Cardiac muscle cell (in vitro differentiated cells and primary cell): ENCODE data around the gene MAP4K3. TPM values are rescaled to one million over a fixed set of nuclear protein-coding genes. Genes with fewer than 3 reads are reported as not detected.
"Not testable (repeated sequence)": the region's sequence is repeated elsewhere in the genome, so short reads cannot be mapped to it uniquely, and the experiment has no call there.

Experiments
- DNase-seq, 2 donors: peaks; one replicate each; pipeline versions ENCODE4 v3.0.0 to v3.0.0-alpha.2; 2010 to 2017; ENCODE audit warnings: low read depth in 1 of 2, low spot score in 1 of 2
- H3K27ac ChIP-seq: fragments of 200-600 bp; sonication (generic); 2 replicates; pipeline ENCODE4 v1.5.1; 2016
- H3K27me3 ChIP-seq: fragments of 200-600 bp; sonication (generic); 2 replicates; pipeline ENCODE4 v1.6.0; 2016; ENCODE audit warnings: control low read depth
- H3K36me3 ChIP-seq: fragments of 200-600 bp; sonication (generic); 2 replicates; pipeline ENCODE4 v1.5.1; 2016; ENCODE audit warnings: control low read depth
- H3K4me1 ChIP-seq: fragments of 200-600 bp; sonication (generic); 2 replicates; pipeline ENCODE4 v1.8.1; 2017; ENCODE audit warnings: low read depth, mild to moderate bottlenecking, mixed run types
- H3K4me3 ChIP-seq: fragments of 200-600 bp; sonication (generic); 2 replicates; pipeline ENCODE4 v1.5.1; 2016; ENCODE audit warnings: mild to moderate bottlenecking
- H3K9me3 ChIP-seq: fragments of 200-600 bp; sonication (generic); 2 replicates; pipeline ENCODE4 v1.5.1; 2017; ENCODE audit warnings: low read depth, mild to moderate bottlenecking, control low read depth
- CTCF ChIP-seq: IDR thresholded peaks from 2 replicates; pipeline ENCODE4 v1.5.1; 2012; ENCODE audit warnings: low read depth, mild to moderate bottlenecking, low read length
- polyA plus RNA-seq: library from polyadenylated mRNA; unstranded; fragments of >200 nt; fragmentation: Nextera tagmentation; extraction: Ambion mirVana; gene quantifications from 2 replicates; pipeline ENCODE4 v1.2.1, GENCODE V29; 2016
- total RNA-seq: library from RNA; depleted of rRNA; stranded (reverse); fragments of >200 nt; gene quantifications from 2 replicates; pipeline ENCODE4 v1.2.3, GENCODE V29; 2016

The MAP4K3 gene
- total and polyA plus RNA-seq, 2 experiments from 2014 or later: 34.6 to 56.7 TPM

GRCh38 chr2:39256040-39256439 lies 181.0 kb downstream of the MAP4K3 start:
- H3K4me1 ChIP-seq: no peaks in the 10 kb centered on the region
- TF ChIP-seq CTCF: no peak
- DNase-seq: no peak
- H3K27ac ChIP-seq: no peak overlapping the region
- H3K27me3 ChIP-seq: no peaks in the 10 kb centered on the region
- no peaks in the 10 kb centered on the region for H3K9me3 ChIP-seq
- peaks cover 46% of the 10 kb centered on the region for H3K36me3 ChIP-seq
- H3K4me3 ChIP-seq: no peak overlapping the region

- no peak for TF ChIP-seq CTCF
These were observed 184.1 kb downstream of the MAP4K3 start for GRCh38 chr2:39252888-39253518.

GRCh38 chr2:39247512-39248043 lies 189.5 kb downstream of the MAP4K3 start:
- Histone ChIP-seq H3K27ac (peak overlapping the region; percentile 49), H3K4me3 (no peak overlapping the region), H3K9me3 (no peaks in the 10 kb centered on the region), H3K4me1 (no peaks in the 10 kb centered on the region), H3K36me3 (peaks cover 30% of the 10 kb centered on the region), H3K27me3 (no peaks in the 10 kb centered on the region)
- no peak for DNase-seq
- no peak for TF ChIP-seq CTCF

More at GRCh38 chr2:39252888-39253518, 184.1 kb downstream of the MAP4K3 start:
- Histone ChIP-seq H3K36me3 (peaks cover 58% of the 10 kb centered on the region), H3K27ac (peak overlapping the region; percentile 24), H3K4me3 (no peak overlapping the region), H3K9me3 (no peaks in the 10 kb centered on the region), H3K4me1 (no peaks in the 10 kb centered on the region), H3K27me3 (no peaks in the 10 kb centered on the region)
- DNase-seq: no peak

- Histone ChIP-seq H3K4me3 (no peak overlapping the region), H3K27me3 (no peaks in the 10 kb centered on the region), H3K4me1 (peaks cover 4% of the 10 kb centered on the region), H3K36me3 (peaks cover 21% of the 10 kb centered on the region), H3K27ac (no peak overlapping the region), H3K9me3 (no peaks in the 10 kb centered on the region)
- TF ChIP-seq CTCF: no peak
- DNase-seq: no peak
These were observed 190.6 kb downstream of the MAP4K3 start for GRCh38 chr2:39246382-39246980.

GRCh38 chr2:39244963-39245625 lies 192.0 kb downstream of the MAP4K3 start:
- H3K9me3 ChIP-seq, H3K4me1 ChIP-seq, H3K27ac ChIP-seq, H3K4me3 ChIP-seq, H3K27me3 ChIP-seq, DNase-seq, H3K36me3 ChIP-seq: not testable (repeated sequence)

GRCh38 chr2:39244241-39244862 lies 192.7 kb downstream of the MAP4K3 start:
- not testable (repeated sequence) for H3K27ac ChIP-seq, H3K27me3 ChIP-seq, H3K9me3 ChIP-seq, H3K36me3 ChIP-seq, H3K4me1 ChIP-seq, DNase-seq, H3K4me3 ChIP-seq
